ENCODE results near the gene SMTNL1. TPM values are rescaled to one million over a fixed set of nuclear protein-coding genes. Genes with fewer than 3 reads are reported as not detected.
A peak's percentile ranks its signal among the peaks of the same experiment; 100 is the strongest.

The SMTNL1 gene
- total and polyA plus RNA-seq, 10 donors: not detected

- 4 to 14% (median 8%) methylated on average over 4 of the region's 4 CpGs for WGBS, 5 donors
- no peak for DNase-seq
- TF ChIP-seq, protein P1, sequence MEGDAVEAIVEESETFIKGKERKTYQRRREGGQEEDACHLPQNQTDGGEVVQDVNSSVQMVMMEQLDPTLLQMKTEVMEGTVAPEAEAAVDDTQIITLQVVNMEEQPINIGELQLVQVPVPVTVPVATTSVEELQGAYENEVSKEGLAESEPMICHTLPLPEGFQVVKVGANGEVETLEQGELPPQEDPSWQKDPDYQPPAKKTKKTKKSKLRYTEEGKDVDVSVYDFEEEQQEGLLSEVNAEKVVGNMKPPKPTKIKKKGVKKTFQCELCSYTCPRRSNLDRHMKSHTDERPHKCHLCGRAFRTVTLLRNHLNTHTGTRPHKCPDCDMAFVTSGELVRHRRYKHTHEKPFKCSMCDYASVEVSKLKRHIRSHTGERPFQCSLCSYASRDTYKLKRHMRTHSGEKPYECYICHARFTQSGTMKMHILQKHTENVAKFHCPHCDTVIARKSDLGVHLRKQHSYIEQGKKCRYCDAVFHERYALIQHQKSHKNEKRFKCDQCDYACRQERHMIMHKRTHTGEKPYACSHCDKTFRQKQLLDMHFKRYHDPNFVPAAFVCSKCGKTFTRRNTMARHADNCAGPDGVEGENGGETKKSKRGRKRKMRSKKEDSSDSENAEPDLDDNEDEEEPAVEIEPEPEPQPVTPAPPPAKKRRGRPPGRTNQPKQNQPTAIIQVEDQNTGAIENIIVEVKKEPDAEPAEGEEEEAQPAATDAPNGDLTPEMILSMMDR (IDR thresholded peaks at IDR 0.05 in 8 of 11, conservative IDR thresholded peaks at IDR 0.05 in 3 of 11): peak in 1 of 11 experiments; percentile 7
- no peak for TF ChIP-seq POLR2A (IDR thresholded peaks at IDR 0.05)
- peaks cover 17 to 78% (median 59%) of the 10 kb centered on the region in 6 donors for H3K4me1 ChIP-seq
- H3K9me3 ChIP-seq: no peaks in the 10 kb centered on the region
- peaks cover 0 to 38% (median 11%) of the 10 kb centered on the region in 6 donors for H3K36me3 ChIP-seq
- H3K4me3 ChIP-seq: peak overlapping the region; percentile 82 to 98 (median 92)
- no peaks in the 10 kb centered on the region for H3K27me3 ChIP-seq (replicated peaks in 1 of 7)
- peak overlapping the region; percentile 75 to 96 (median 92) for H3K27ac ChIP-seq
- intact Hi-C loops (cut with DNase I; ENCODE audit: low total_unique reads): no loop called here
These were observed 28.9 kb downstream of the SMTNL1 start for GRCh38 chr11:57566005-57566904.

- Histone ChIP-seq H3K9me3 (no peaks in the 10 kb centered on the region), H3K36me3 (peaks cover 0 to 31% (median 7%) of the 10 kb centered on the region in 6 donors), H3K4me1 (peaks cover 13 to 77% (median 53%) of the 10 kb centered on the region in 6 donors), H3K27ac (peak overlapping the region; percentile 75 to 96 (median 92)), H3K27me3 (replicated peaks in 1 of 7) (no peaks in the 10 kb centered on the region), H3K4me3 (peak overlapping the region; percentile 82 to 98 (median 92))
- no peak for DNase-seq
- WGBS, 5 donors: 1 to 4% (median 1%) methylated on average over 15 of the region's 15 CpGs
- TF ChIP-seq, protein P1 (IDR thresholded peaks at IDR 0.05 in 8 of 11, conservative IDR thresholded peaks at IDR 0.05 in 3 of 11): no peak
- TF ChIP-seq POLR2AphosphoS5 (IDR thresholded peaks at IDR 0.05) (no peak), POLR2A (IDR thresholded peaks at IDR 0.05) (no peak)
- intact Hi-C loops (cut with DNase I; ENCODE audit: low total_unique reads): no loop called here
These were observed 29.6 kb downstream of the SMTNL1 start for GRCh38 chr11:57566905-57567514.

DNA sequence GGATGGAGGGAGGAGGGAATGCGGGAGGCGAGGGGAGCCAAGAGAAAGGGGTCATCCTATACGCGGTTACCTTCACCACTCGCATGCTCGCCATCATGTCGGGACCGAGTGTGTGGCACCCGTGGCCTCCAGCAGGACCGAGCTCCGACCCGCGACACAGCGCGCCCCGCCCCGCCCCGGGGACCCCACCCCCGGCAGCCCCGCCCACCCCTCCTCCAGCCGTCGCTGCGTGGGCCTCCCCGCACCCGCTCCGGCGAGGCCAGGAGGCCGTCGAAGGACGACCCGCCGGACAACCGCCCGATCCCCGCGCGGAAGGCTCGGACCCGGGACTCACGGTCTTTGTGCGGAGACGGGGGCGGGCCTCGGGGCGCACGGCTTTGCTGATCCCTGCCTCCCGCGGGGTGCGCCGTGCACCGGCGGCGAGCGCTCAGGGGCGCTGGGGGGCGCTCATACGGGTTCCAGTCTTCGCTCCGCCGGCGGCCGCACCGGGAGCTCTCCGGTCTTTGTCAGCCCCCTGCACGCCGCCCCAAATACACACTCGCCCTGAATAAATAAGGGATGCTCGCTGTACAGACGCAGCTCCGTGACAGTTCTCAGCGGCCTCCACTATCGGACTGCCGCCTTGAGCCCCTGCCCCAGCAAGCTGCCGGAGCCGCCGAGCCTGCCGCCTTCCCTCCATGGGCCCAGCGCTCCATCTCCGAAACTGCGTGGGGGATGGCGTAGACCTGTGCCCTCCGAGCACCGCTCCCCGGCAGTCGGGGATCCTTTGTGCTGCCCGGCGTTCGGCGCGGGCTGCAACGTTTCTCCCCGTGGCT lies 30.3 kb downstream of the SMTNL1 start, which contains the start of gene UBE2L6:
TSS of gene UBE2L6 (minus strand) at position 158 of the 815 bp plus-strand sequence. CDS start at position 97, 61 bp downstream.
- H3K9me3 ChIP-seq: no peaks in the 10 kb centered on the region
- H3K36me3 ChIP-seq: peaks cover 0 to 24% (median 4%) of the 10 kb centered on the region in 6 donors
- H3K4me3 ChIP-seq: peak within 1 kb of the TSS; percentile 82 to 98 (median 92)
- WGBS, 5 donors: 0 to 1% (median 0%) methylated on average over 31 to 92 of the region's 92 CpGs
- TF ChIP-seq POLR2AphosphoS5 (IDR thresholded peaks at IDR 0.05) (peak; percentile 63 to 85 (median 76)), POLR2A (IDR thresholded peaks at IDR 0.05) (peak in 1 of 3 donors; percentile 8)
- TF ChIP-seq, protein P1 (IDR thresholded peaks at IDR 0.05 in 8 of 11, conservative IDR thresholded peaks at IDR 0.05 in 3 of 11): peak in 9 of 11 experiments; percentile 89 to 96 (median 93)
- no peaks in the 10 kb centered on the region for H3K27me3 ChIP-seq (replicated peaks in 1 of 7)
- peaks cover 13 to 72% (median 49%) of the 10 kb centered on the region in 6 donors for H3K4me1 ChIP-seq
- DNase-seq: peak; percentile 95
- intact Hi-C loops (cut with DNase I; ENCODE audit: low total_unique reads): no loop called here
- peak within 1 kb of the TSS; percentile 75 to 96 (median 92) for H3K27ac ChIP-seq
